ENCODE results near the gene SLC8A1.

SLC8A1 gene

DNA sequence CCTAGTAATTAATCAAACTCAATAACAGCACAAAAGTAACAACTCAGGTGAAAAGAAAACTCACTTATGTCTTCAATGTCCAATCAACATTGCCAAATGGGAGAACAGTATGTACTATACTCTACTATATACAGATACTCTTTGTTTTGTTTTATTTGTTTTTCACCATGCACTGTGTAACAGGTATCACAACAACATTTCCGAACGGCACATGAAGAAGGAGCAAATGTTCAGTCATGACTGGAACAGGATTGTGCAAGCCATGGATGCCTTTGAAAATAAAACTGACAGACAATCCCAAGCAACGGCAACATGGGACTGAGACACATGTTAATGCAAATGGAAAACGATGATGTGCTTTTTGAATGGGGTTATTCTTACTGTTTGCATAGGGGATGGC, 337.9 kb downstream of the SLC8A1 start:
- ChIA-PET CTCF (interaction anchor here (1.5 kb wide), 1 partner anchor 13 kb away, joined by 6 read pairs; no protein-coding TSS in a partner anchor), POLR2A (no interaction called here)
- TF ChIP-seq, protein P1, sequence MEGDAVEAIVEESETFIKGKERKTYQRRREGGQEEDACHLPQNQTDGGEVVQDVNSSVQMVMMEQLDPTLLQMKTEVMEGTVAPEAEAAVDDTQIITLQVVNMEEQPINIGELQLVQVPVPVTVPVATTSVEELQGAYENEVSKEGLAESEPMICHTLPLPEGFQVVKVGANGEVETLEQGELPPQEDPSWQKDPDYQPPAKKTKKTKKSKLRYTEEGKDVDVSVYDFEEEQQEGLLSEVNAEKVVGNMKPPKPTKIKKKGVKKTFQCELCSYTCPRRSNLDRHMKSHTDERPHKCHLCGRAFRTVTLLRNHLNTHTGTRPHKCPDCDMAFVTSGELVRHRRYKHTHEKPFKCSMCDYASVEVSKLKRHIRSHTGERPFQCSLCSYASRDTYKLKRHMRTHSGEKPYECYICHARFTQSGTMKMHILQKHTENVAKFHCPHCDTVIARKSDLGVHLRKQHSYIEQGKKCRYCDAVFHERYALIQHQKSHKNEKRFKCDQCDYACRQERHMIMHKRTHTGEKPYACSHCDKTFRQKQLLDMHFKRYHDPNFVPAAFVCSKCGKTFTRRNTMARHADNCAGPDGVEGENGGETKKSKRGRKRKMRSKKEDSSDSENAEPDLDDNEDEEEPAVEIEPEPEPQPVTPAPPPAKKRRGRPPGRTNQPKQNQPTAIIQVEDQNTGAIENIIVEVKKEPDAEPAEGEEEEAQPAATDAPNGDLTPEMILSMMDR (IDR thresholded peaks at IDR 0.05; ENCODE audit: control extremely low read depth, extremely low read depth, low read depth, missing control alignments), result no peak

DNA sequence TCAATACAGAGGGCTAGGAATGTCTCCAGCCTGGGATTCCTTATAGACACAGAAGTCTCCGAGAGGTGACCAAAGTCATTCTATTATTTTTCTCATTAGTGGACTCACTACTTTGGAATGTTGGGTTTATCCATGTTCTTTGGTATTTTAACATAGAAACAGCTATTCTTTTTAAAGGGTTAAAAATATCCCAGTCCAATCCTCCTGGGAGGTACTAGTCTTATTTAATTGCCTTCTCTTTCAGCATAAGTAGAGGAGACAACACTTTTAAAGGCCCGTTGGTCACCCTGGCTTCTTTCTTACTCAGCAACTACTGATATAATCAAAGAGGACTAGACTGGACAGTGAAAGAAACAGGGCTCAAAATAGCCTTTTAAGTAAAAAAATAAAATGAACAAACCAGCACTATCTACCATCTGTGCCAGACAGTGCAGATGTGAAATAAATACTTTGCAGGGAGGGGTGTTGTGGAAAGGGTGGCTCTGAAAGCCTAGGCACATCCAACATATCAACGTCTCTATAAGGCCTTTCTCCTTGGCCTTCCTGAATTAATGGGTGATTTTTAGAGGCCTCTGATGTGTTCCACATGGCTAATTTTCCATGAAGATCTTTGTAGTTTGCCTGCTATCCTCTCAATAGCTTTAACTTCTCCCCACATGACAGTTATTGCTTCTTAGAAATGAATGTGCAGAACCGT, 338.5 kb downstream of the SLC8A1 start:
- POLR2A ChIA-PET, result no interaction called here
- TF ChIP-seq, protein P1 (IDR thresholded peaks at IDR 0.05; ENCODE audit: control extremely low read depth, extremely low read depth, low read depth, missing control alignments), result no peak
- no peak for DNase-seq (ENCODE audit: extremely low spot score)
- CTCF ChIA-PET, result interaction anchor here (1.5 kb wide), 1 partner anchor 13 kb away, joined by 6 read pairs; no protein-coding TSS in a partner anchor

More for the DNA sequence above, 337.9 kb downstream of the SLC8A1 start:
- DNase-seq (ENCODE audit: extremely low spot score), result no peak

DNA sequence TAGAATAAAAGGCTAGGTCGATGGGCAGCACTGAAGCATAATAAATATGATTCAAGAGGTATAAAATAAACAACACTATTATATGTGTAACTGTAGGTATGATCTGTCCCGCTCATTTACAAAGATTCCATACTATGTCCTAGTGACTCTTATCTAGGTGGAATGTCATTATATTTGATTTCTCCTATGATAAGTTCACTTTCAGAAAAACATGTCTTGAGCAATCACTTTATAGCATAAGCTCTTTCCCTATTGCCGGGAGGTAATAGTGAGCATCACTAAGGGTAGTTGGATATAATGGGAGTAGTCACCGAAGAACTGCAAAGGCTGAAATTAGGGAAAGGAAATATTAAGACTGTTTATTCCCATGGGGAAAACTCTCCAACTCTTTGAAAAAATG, 342.5 kb downstream of the SLC8A1 start:
- TF ChIP-seq, protein P1 (IDR thresholded peaks at IDR 0.05; ENCODE audit: control extremely low read depth, extremely low read depth, low read depth, missing control alignments), result no peak
- no peak for DNase-seq (ENCODE audit: extremely low spot score)
- POLR2A ChIA-PET, result no interaction called here
- CTCF ChIA-PET, result interaction anchor here (1.3 kb wide), 1 partner anchor 9 kb away, joined by 3 read pairs; no protein-coding TSS in a partner anchor

DNA sequence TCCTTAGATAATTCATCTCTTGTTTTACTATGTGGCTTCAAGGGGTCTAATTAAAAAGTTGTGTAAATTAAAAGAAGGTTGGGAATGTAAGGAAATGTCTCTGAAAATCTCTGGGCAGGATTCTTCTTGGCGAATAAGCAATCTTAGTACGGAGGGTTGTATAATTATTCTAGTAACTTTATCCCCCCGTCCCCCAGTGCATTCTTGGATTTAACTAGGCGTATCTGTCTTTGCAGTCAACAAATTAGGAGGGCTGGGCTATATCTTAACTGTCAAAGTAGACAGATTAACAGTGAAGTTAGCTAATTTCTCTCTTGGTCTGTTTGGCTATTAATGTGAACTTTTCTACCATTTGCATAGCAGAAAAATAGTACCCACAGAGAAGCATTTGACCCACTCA, 343.0 kb downstream of the SLC8A1 start:
- ChIA-PET POLR2A (no interaction called here), CTCF (interaction anchor here (1.3 kb wide), 1 partner anchor 8 kb away, joined by 3 read pairs; no protein-coding TSS in a partner anchor)
- TF ChIP-seq, protein P1 (IDR thresholded peaks at IDR 0.05; ENCODE audit: control extremely low read depth, extremely low read depth, low read depth, missing control alignments), result no peak
- DNase-seq (ENCODE audit: extremely low spot score), result no peak

DNA sequence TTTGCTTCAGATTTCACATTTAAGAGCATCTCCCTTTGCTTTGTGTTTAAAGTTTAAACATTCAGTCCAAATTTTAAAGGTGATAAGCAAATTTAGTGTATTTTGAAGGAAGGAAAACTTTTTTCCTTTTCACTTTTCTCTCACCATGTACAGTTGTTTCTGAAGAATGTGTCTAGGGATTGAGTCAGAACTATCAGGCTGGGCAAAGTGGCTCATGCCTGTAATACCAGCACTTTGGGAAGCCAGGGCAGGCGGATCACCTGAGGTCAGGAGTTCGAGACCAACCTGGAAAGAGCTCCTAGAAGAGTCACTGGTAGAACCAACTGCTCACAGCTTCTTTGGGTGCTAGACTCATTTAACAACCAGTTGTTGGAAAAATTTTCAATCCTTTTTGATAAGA, 345.8 kb downstream of the SLC8A1 start:
- ChIA-PET POLR2A (no interaction called here), CTCF (interaction anchor here (1.4 kb wide), 1 partner anchor 19 kb away, joined by 3 read pairs; no protein-coding TSS in a partner anchor)
- TF ChIP-seq, protein P1 (IDR thresholded peaks at IDR 0.05; ENCODE audit: control extremely low read depth, extremely low read depth, low read depth, missing control alignments), result no peak
- no peak for DNase-seq (ENCODE audit: extremely low spot score)

DNA sequence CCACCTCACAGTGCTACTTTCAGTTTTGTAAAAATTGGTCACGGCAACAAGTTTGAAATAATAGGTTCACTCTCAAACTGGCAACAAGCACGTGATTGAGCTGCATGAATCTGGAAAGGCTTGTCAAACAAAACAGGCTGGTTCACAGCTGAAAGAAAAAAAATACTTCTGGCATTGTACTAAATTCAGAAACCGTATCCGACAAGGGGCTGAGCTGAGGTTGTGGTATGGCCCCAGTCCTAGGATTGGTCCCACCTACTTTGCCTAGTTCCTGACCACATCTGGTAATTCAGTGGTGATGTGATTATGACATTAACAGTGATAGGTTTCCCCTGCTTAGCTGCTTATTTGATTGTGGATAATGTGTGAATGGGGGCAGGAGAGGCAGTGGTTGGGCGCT, 346.3 kb downstream of the SLC8A1 start:
- POLR2A ChIA-PET, result no interaction called here
- CTCF ChIA-PET, result interaction anchor here (1.1 to 1.4 kb wide), 2 partner anchors 13 to 18 kb away, joined by 3 read pairs; no protein-coding TSS in a partner anchor
- TF ChIP-seq, protein P1 (IDR thresholded peaks at IDR 0.05; ENCODE audit: control extremely low read depth, extremely low read depth, low read depth, missing control alignments), result no peak
- no peak for DNase-seq (ENCODE audit: extremely low spot score)
